IMR-90 (cell line): Measurements from ENCODE around the gene CENPF. TPM values are rescaled to one million over a fixed set of nuclear protein-coding genes. Genes with fewer than 3 reads are reported as not detected.

Experiments
- ATAC-seq: fragments of 200-7000 bp; cut with Tn5 transposase; 2 replicates; pipeline ENCODE4 v1.9.1; 2020; ENCODE audit warnings: low read depth, mild to moderate bottlenecking, moderate library complexity
- BruUV-seq: library from RNA; stranded (reverse); fragments of 400-500 nt; replicated peaks from 2 replicates; lab custom pipeline; 2021; lab: Mats Ljungman, UMichigan
- CTCF ChIA-PET: fragments of 300-600 bp; formaldehyde crosslinking; extraction: SDS; loops from one replicate; lab custom pipeline; 2021; ENCODE audit warnings: antibody characterized with exemption; lab: Yijun Ruan, JAX
- POLR2A ChIA-PET: fragments of 300-600 bp; sonication (Branson Sonifier 250); formaldehyde crosslinking; loops from one replicate; lab custom pipeline; 2022; ENCODE audit warnings: antibody characterized with exemption; ENCODE audit not compliant: unreplicated experiment; lab: Charles Lee
- DNase-seq: peaks from one replicate; pipeline ENCODE4 v3.0.0; 2013
- H2AFZ ChIP-seq: replicated peaks from 2 replicates; pipeline ENCODE3; 2013; ENCODE audit warnings: low read length, mild to moderate bottlenecking; ENCODE audit not compliant: poor library complexity
- H2AK5ac ChIP-seq: 2 replicates; pipeline ENCODE4 v1.6.1; 2013; ENCODE audit warnings: low read depth, low read length, inconsistent platforms
- H2AK9ac ChIP-seq: replicated peaks from 2 replicates; pipeline ENCODE3; 2013; ENCODE audit warnings: mild to moderate bottlenecking, low read depth, low read length, moderate library complexity; ENCODE audit not compliant: poor library complexity
- H2BK120ac ChIP-seq: 2 replicates; pipeline ENCODE4 v1.6.1; 2013; ENCODE audit warnings: low read depth, low read length, inconsistent platforms
- H2BK15ac ChIP-seq: 3 replicates; pipeline ENCODE4 v1.6.1; 2013; ENCODE audit warnings: low read depth, low read length, inconsistent platforms
- H2BK20ac ChIP-seq: 2 replicates; pipeline ENCODE4 v1.6.1; 2013; ENCODE audit warnings: low read depth, mild to moderate bottlenecking, inconsistent platforms, low read length, moderate library complexity
- H2BK5ac ChIP-seq: 2 replicates; pipeline ENCODE4 v1.6.1; 2013; ENCODE audit warnings: mild to moderate bottlenecking, low read depth, low read length, inconsistent platforms; ENCODE audit not compliant: poor library complexity, severe bottlenecking
- H3K14ac ChIP-seq: replicated peaks from 2 replicates; pipeline ENCODE4 v1.6.1; 2013; ENCODE audit warnings: low read depth, low read length, inconsistent platforms
- H3K18ac ChIP-seq: 2 replicates; pipeline ENCODE4 v1.6.1; 2013; ENCODE audit warnings: low read depth, low read length, control low read depth
- H3K23ac ChIP-seq: 2 replicates; pipeline ENCODE4 v1.6.1; 2013; ENCODE audit warnings: low read depth, low read length, inconsistent platforms
- H3K27ac ChIP-seq: 2 replicates; pipeline ENCODE4 v1.5.1; 2013; ENCODE audit warnings: mild to moderate bottlenecking, control low read depth, low read length; ENCODE audit not compliant: insufficient read depth
- H3K27me3 ChIP-seq: 2 replicates; pipeline ENCODE4 v1.6.1; 2013; ENCODE audit warnings: low read length; ENCODE audit not compliant: control insufficient read depth, insufficient read depth
- H3K36me3 ChIP-seq: 2 replicates; pipeline ENCODE4 v1.6.1; 2013; ENCODE audit warnings: low read length, mixed read lengths; ENCODE audit not compliant: control insufficient read depth, insufficient read depth
- H3K4ac ChIP-seq: 2 replicates; pipeline ENCODE4 v1.6.1; 2013; ENCODE audit warnings: low read depth, low read length, inconsistent platforms
- H3K4me1 ChIP-seq: 2 replicates; pipeline ENCODE4 v1.6.1; 2013; ENCODE audit warnings: low read length, mixed read lengths; ENCODE audit not compliant: control insufficient read depth, insufficient read depth
- H3K4me2 ChIP-seq: 2 replicates; pipeline ENCODE4 v1.6.1; 2013; ENCODE audit warnings: low read depth, mild to moderate bottlenecking, control low read depth, low read length, moderate library complexity
- H3K4me3 ChIP-seq: 2 replicates; pipeline ENCODE4 v1.5.1; 2013; ENCODE audit warnings: low read depth, mild to moderate bottlenecking, control low read depth, low read length, moderate library complexity; ENCODE audit not compliant: insufficient read depth
- H3K56ac ChIP-seq: 2 replicates; pipeline ENCODE4 v1.6.1; 2013; ENCODE audit warnings: low read length, inconsistent platforms; ENCODE audit not compliant: insufficient read depth; ENCODE audit errors: extremely low read depth
- H3K79me1 ChIP-seq, 2 experiments: 2 replicates each; pipeline ENCODE4 v1.6.1; 2013; ENCODE audit warnings: low read length in 2 of 2, inconsistent platforms in 1 of 2, low read depth in 1 of 2
- H3K9ac ChIP-seq: 2 replicates; pipeline ENCODE4 v1.6.1; 2013; ENCODE audit warnings: low read depth, low read length, control low read depth
- H3K9me1 ChIP-seq: 2 replicates; pipeline ENCODE4 v1.6.1; 2013; ENCODE audit warnings: low read length, inconsistent platforms; ENCODE audit not compliant: insufficient read depth
- H3K9me3 ChIP-seq: 2 replicates; pipeline ENCODE4 v1.6.1; 2013; ENCODE audit warnings: low read length; ENCODE audit not compliant: control insufficient read depth, insufficient read depth
- H4K20me1 ChIP-seq: 2 replicates; pipeline ENCODE4 v1.6.1; 2013; ENCODE audit warnings: low read length, inconsistent platforms; ENCODE audit not compliant: insufficient read depth
- H4K5ac ChIP-seq: 2 replicates; pipeline ENCODE4 v1.6.1; 2013; ENCODE audit warnings: mild to moderate bottlenecking, low read depth, low read length, control low read depth
- H4K8ac ChIP-seq, 2 experiments: 2 replicates each; pipeline ENCODE4 v1.6.1; 2013; ENCODE audit warnings: low read depth in 2 of 2, low read length in 2 of 2, control low read depth in 1 of 2, inconsistent platforms in 1 of 2
- H4K91ac ChIP-seq: 2 replicates; pipeline ENCODE4 v1.6.1; 2013; ENCODE audit warnings: low read depth, low read length, inconsistent platforms; ENCODE audit not compliant: insufficient read depth
- BHLHE40 ChIP-seq: fragments of 150-350 bp; IDR thresholded peaks from 2 replicates; pipeline ENCODE4 v1.6.1; 2016; ENCODE audit warnings: mild to moderate bottlenecking, low read depth, low read length
- CEBPB ChIP-seq: IDR thresholded peaks from 2 replicates; pipeline ENCODE4 v1.6.1; 2012; ENCODE audit warnings: low read depth, low read length, improper control_type of control experiment
- CHD1 ChIP-seq: IDR thresholded peaks from 2 replicates; pipeline ENCODE4 v1.6.1; 2012; ENCODE audit warnings: low read depth, low read length, improper control_type of control experiment
- CTCF ChIP-seq: conservative IDR thresholded peaks from 2 replicates; pipeline ENCODE4 v1.5.1; 2012; ENCODE audit warnings: mild to moderate bottlenecking, low read depth, low read length, improper control_type of control experiment
- FOS ChIP-seq: fragments of 150-350 bp; IDR thresholded peaks from 2 replicates; pipeline ENCODE4 v1.6.1; 2016; ENCODE audit warnings: low read depth, low read length
- MAFK ChIP-seq: IDR thresholded peaks from 2 replicates; pipeline ENCODE4 v1.6.1; 2012; ENCODE audit warnings: low read depth, low read length, improper control_type of control experiment
- MAZ ChIP-seq: IDR thresholded peaks from 2 replicates; pipeline ENCODE4 v1.6.1; 2012; ENCODE audit warnings: low read depth, mild to moderate bottlenecking, low read length, improper control_type of control experiment, moderate library complexity, borderline replicate concordance
- MXI1 ChIP-seq: IDR thresholded peaks from 2 replicates; pipeline ENCODE4 v1.6.1; 2012; ENCODE audit warnings: low read depth, mild to moderate bottlenecking, low read length, moderate library complexity, borderline replicate concordance
- NFE2L2 ChIP-seq: fragments of 150-350 bp; IDR thresholded peaks from 2 replicates; pipeline ENCODE4 v1.6.1; 2016; ENCODE audit warnings: low read depth, mild to moderate bottlenecking, low read length
- POLR2A ChIP-seq: IDR thresholded peaks from 2 replicates; pipeline ENCODE4 v1.6.1; 2012; ENCODE audit warnings: mild to moderate bottlenecking, low read depth, low read length
- RAD21 ChIP-seq: IDR thresholded peaks from 2 replicates; pipeline ENCODE4 v1.6.1; 2012; ENCODE audit warnings: low read length, improper control_type of control experiment
- RCOR1 ChIP-seq: IDR thresholded peaks from 2 replicates; pipeline ENCODE4 v1.6.1; 2012; ENCODE audit warnings: mild to moderate bottlenecking, low read length, improper control_type of control experiment; ENCODE audit not compliant: insufficient replicate concordance
- RFX5 ChIP-seq: IDR thresholded peaks from 2 replicates; pipeline ENCODE4 v1.8.0; 2012; ENCODE audit warnings: low read depth, mild to moderate bottlenecking, low read length, moderate library complexity
- SMC3 ChIP-seq: fragments of 150-350 bp; IDR thresholded peaks from 2 replicates; pipeline ENCODE4 v1.6.1; 2016; ENCODE audit warnings: low read depth, mild to moderate bottlenecking, antibody characterized with exemption, low read length, moderate library complexity
- WGBS, 2 experiments: methylation state at CpG; one replicate each; pipeline versions ENCODE4 v1.1.5 to v1.1.7; 2013; ENCODE audit warnings: missing lambda C conversion rate in 2 of 2; ENCODE audit not compliant: insufficient read length in 1 of 2; ENCODE audit errors: extremely low coverage in 2 of 2; 5-methylcytosine and 5-hydroxymethylcytosine counted together
- dilution Hi-C: fragments of 300-500 bp; cut with HindIII; formaldehyde crosslinking; loops from one replicate; pipeline ENCODE4 v1.14.3; 2018; ENCODE audit warnings: low sequenced_read_pairs; ENCODE audit not compliant: unreplicated experiment
- in situ Hi-C: fragments of 300-500 bp; cut with MboI; formaldehyde crosslinking; loops from 3 replicates; pipeline ENCODE4 v1.14.3; 2019; ENCODE audit warnings: low sequenced_read_pairs, inconsistent platforms, mixed read lengths
- intact Hi-C: fragments of 100-400 bp; cut with micrococcal nuclease; formaldehyde crosslinking; loops from 2 replicates; pipeline ENCODE4 v1.10.0; 2022
- polyA plus RNA-seq, 3 experiments: library from polyadenylated mRNA; depleted of rRNA; stranded (reverse); fragments of >200 nt; gene quantifications; 2 replicates each; pipeline ENCODE4 v1.2.3, GENCODE V29; 2012; ENCODE audit warnings: low replicate concordance in 1 of 3
- total RNA-seq: library from RNA; depleted of rRNA; stranded (reverse); fragments of >200 nt; gene quantifications from 2 replicates; pipeline ENCODE4 v1.2.3, GENCODE V29; 2012
- TF ChIP-seq, protein P1 (sequence below): fragments of 150-350 bp; IDR thresholded peaks from 2 replicates; pipeline ENCODE4 v1.6.1; 2016; ENCODE audit warnings: low read depth, mild to moderate bottlenecking, low read length, moderate library complexity, borderline replicate concordance

Gene CENPF
- total and polyA plus RNA-seq, 2 of the 4 experiments (the other 2 are of a cell fraction), result 20.9 to 51.8 TPM

DNA sequence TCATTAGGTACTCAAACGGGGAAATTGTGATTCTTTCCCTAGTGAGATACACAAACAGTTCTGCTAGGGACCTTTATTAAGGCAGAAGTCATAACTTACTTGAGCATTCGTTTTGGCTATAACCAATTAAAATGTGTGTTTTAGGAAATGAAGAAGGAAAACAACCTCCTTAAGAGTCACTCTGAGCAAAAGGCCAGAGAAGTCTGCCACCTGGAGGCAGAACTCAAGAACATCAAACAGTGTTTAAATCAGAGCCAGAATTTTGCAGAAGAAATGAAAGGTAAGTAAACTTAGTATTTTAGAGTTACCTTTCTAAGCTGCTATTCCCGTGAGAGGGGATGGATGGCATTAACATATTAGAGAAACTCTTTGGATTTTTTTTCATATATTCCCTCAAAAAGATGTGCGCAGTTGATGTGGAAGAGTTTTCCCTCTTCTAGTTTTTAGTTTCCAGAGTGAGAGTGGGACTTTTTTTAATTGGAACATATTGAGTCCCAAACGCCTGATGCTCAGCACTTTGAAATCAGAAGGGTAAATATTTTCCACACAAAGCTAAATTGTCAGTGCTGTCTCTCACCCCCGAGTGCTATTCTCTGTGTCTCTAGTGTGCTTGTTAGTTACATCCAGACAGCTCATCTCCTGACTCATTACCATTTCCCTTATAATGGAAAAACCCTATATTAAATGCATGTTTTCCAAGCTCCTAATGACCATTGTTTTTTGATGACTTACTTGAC, 34.9 kb downstream of the CENPF start (continued):
- TF ChIP-seq SMC3, result peak; percentile 50

DNA sequence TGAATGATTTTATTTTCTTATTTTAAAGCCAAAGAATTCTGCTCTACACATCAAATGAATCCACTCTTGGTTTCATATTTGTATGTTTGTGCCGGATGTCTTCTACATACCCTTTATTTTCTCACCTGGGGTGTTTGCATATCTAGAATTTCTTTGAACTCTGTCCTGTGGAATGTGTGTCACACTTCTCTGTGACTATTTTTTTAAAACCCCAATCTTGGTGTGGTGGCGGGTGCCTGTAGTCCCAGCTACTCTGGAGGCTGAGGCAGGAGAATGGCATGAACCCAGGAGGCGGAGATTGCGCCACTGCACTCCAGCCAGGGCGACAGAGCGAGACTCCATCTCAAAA, 35.4 kb downstream of the CENPF start:
- H4K8ac ChIP-seq, result peak overlapping the region in 1 of 2 experiments; percentile 53; a peak in 1 of 4 replicates
- no peak for ATAC-seq
- no peaks in the 10 kb centered on the region for H3K36me3 ChIP-seq
- TF ChIP-seq CHD1 (no peak), CTCF (no peak), SMC3 (no peak), MXI1 (no peak), FOS (no peak), RFX5 (no peak), POLR2A (no peak), BHLHE40 (no peak), RAD21 (no peak), MAFK (no peak), NFE2L2 (no peak), CEBPB (no peak), MAZ (no peak), RCOR1 (no peak)
- TF ChIP-seq, protein P1, sequence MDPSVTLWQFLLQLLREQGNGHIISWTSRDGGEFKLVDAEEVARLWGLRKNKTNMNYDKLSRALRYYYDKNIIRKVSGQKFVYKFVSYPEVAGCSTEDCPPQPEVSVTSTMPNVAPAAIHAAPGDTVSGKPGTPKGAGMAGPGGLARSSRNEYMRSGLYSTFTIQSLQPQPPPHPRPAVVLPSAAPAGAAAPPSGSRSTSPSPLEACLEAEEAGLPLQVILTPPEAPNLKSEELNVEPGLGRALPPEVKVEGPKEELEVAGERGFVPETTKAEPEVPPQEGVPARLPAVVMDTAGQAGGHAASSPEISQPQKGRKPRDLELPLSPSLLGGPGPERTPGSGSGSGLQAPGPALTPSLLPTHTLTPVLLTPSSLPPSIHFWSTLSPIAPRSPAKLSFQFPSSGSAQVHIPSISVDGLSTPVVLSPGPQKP, result no peak

More for the DNA sequence above, 35.4 kb downstream of the CENPF start:
- peaks cover 10% of the 10 kb centered on the region; the same call in 1 of the 2 replicates for H3K4me1 ChIP-seq
- CTCF ChIA-PET, result interaction anchor here (0.7 to 1.9 kb wide), 11 partner anchors 9 to 885 kb away, joined by 3 to 5 read pairs (median 4); no protein-coding TSS in a partner anchor
- no peak overlapping the region for H3K14ac ChIP-seq
- POLR2A ChIA-PET, result no interaction called here
- H3K23ac ChIP-seq, result no peak overlapping the region
- no peak overlapping the region for H3K56ac ChIP-seq
- H2BK15ac ChIP-seq, result no peak overlapping the region
- no peak overlapping the region for H2BK20ac ChIP-seq
- H4K20me1 ChIP-seq, result no peaks in the 10 kb centered on the region
- no peak overlapping the region for H3K9ac ChIP-seq
- no peak overlapping the region for H4K91ac ChIP-seq
- peaks cover 31 to 54% of the 10 kb centered on the region in 2 experiments for H3K79me1 ChIP-seq
- no peak overlapping the region for H2AK5ac ChIP-seq
- H2AK9ac ChIP-seq, result no peak overlapping the region
- in situ Hi-C loops, result no loop called here
- BruUV-seq, result no TSS peak
- no peak overlapping the region; the same call in 1 of the 2 replicates for H3K4me2 ChIP-seq
- H3K4ac ChIP-seq, result no peak overlapping the region
- intact Hi-C loops, result no loop called here
- H3K4me3 ChIP-seq, result no peak overlapping the region
- H2BK120ac ChIP-seq, result no peak overlapping the region
- no peak overlapping the region for H2BK5ac ChIP-seq
- peak overlapping the region; percentile 22; the same call in 1 of the 2 replicates for H3K27ac ChIP-seq
- no CpG with 5 or more reads among the region's 6 CpGs for WGBS, 2 experiments
- no peak for DNase-seq
- H3K9me3 ChIP-seq, result no peaks in the 10 kb centered on the region
- H4K5ac ChIP-seq, result no peak overlapping the region
- no peak overlapping the region; the same call in 1 of the 2 replicates for H3K18ac ChIP-seq
- H3K27me3 ChIP-seq, result no peaks in the 10 kb centered on the region
- dilution Hi-C loops, result no loop called here
- 0 out of 2 replicates have a peak, but pooled peaks cover 5% of the 10 kb centered on the region for H3K9me1 ChIP-seq
- H2AFZ ChIP-seq, result no peak overlapping the region
